ENCODE results near the gene USP6NL. TPM values are rescaled to one million over a fixed set of nuclear protein-coding genes. Genes with fewer than 3 reads are reported as not detected.

USP6NL gene
- total and polyA plus RNA-seq, 2 of the 13 experiments (the other 11 are each of a cell fraction or from before 2014, with no cell fraction given) = 10.5 to 22.9 TPM

Other genes starting within 250 kb of the USP6NL start
- not detected in 2 replicates for gene ECHDC3, start 130.7 kb upstream of the USP6NL start, total RNA-seq (2016; rRNA removed; fragmentation: Illumina TruSeq; extraction: Trizol)
- gene ECHDC3, start 130.7 kb upstream of the USP6NL start, polyA plus RNA-seq (2011; rRNA removed) = not detected in 2 replicates
- 6.7 and 6.9 TPM in 2 replicates for gene PROSER2, start 211.7 kb upstream of the USP6NL start, total RNA-seq (2016; rRNA removed; fragmentation: Illumina TruSeq; extraction: Trizol)
- gene PROSER2, start 211.7 kb upstream of the USP6NL start, polyA plus RNA-seq (2011; rRNA removed) = 6.7 and 7.7 TPM in 2 replicates

All from HepG2 (cell line).